ENCODE data around the gene SERINC5.
A peak's percentile ranks its signal among the peaks of the same experiment; 100 is the strongest.
"Not testable (repeated sequence)": the region's sequence is repeated elsewhere in the genome, so short reads cannot be mapped to it uniquely, and the experiment has no call there.

The SERINC5 gene

GRCh38 chr5:80193401-80193800, 62.4 kb downstream of the SERINC5 start:
- no peak for DNase-seq

GRCh38 chr5:80192507-80193241, 63.2 kb downstream of the SERINC5 start:
- DNase-seq, result peak; percentile 44

- DNase-seq, result peak; percentile 82
Observed at GRCh38 chr5:80191991-80192398, 63.9 kb downstream of the SERINC5 start.

- no peak for DNase-seq
Observed at GRCh38 chr5:80191397-80191796, 64.5 kb downstream of the SERINC5 start.

GRCh38 chr5:80190960-80191359, 64.9 kb downstream of the SERINC5 start:
- peak; percentile 38 for DNase-seq

- no peak for DNase-seq
Observed at GRCh38 chr5:80189701-80190100, 66.1 kb downstream of the SERINC5 start.

- no peak for DNase-seq
Observed at GRCh38 chr5:80189201-80189600, 66.6 kb downstream of the SERINC5 start.

GRCh38 chr5:80187421-80188090, 68.3 kb downstream of the SERINC5 start:
- no peak for DNase-seq

- DNase-seq, result not testable (repeated sequence)
Observed at GRCh38 chr5:80185535-80185934, 70.3 kb downstream of the SERINC5 start.

- DNase-seq, result peak; percentile 43
Observed at GRCh38 chr5:80185095-80185494, 70.8 kb downstream of the SERINC5 start.

- DNase-seq, result no peak
Observed at GRCh38 chr5:80184235-80185023, 71.4 kb downstream of the SERINC5 start.

GRCh38 chr5:80183728-80184234, 72.1 kb downstream of the SERINC5 start:
- DNase-seq, result peak; percentile 48

GRCh38 chr5:80182809-80183580, 72.9 kb downstream of the SERINC5 start:
- DNase-seq, result peak; percentile 17

GRCh38 chr5:80181618-80182211, 74.1 kb downstream of the SERINC5 start:
- peak; percentile 80 for DNase-seq

GRCh38 chr5:80177236-80177635, 78.6 kb downstream of the SERINC5 start:
- DNase-seq, result no peak

- no peak for DNase-seq
Observed at GRCh38 chr5:80175337-80175736, 80.5 kb downstream of the SERINC5 start.

GRCh38 chr5:80174790-80175189, 81.1 kb downstream of the SERINC5 start:
- no peak for DNase-seq

GRCh38 chr5:80172067-80172695, 83.7 kb downstream of the SERINC5 start:
- DNase-seq, result no peak

- no peak for DNase-seq
Observed at GRCh38 chr5:80170117-80170535, 85.7 kb downstream of the SERINC5 start.

- DNase-seq, result no peak
Observed at GRCh38 chr5:80168388-80169028, 87.3 kb downstream of the SERINC5 start.

GRCh38 chr5:80165452-80165851, 90.4 kb downstream of the SERINC5 start:
- DNase-seq, result no peak
